Neural cell (in vitro differentiated cells): ENCODE data around the gene ZFPM1.

Experiments used
- RAD21 ChIP-seq: fragments of 450-650 bp; conservative IDR thresholded peaks from 2 replicates; pipeline ENCODE4 v1.6.1; 2014; ENCODE audit warnings: antibody characterized with exemption, mild to moderate bottlenecking, moderate library complexity
- TF ChIP-seq, protein P1 (sequence below): fragments of 450-650 bp; IDR thresholded peaks from 2 replicates; pipeline ENCODE4 v1.5.1; 2014; ENCODE audit warnings: antibody characterized with exemption, mild to moderate bottlenecking, moderate library complexity; ENCODE audit not compliant: poor library complexity, severe bottlenecking

DNA sequence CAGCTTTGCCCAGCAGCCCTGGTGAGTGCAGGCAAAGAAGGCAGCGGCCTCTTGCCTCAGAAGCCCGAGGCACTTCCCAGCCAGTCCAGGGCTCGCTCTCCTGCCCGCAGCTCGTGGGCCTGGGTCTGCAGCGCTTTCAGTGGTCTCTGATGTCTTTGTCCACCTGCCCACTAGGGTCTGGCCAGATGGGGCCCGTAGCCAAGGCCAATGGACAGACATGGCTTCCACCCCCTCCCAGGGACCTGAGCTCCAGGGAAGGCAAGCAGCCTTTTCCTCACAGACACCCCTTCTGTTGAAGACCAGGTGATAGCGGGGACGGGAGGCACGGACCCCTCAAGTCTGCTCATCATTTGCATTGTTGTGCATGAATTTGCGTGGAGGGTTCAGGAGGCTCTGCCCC lies 83.4 kb downstream of the ZFPM1 start:
- TF ChIP-seq RAD21: no peak
- TF ChIP-seq, protein P1, sequence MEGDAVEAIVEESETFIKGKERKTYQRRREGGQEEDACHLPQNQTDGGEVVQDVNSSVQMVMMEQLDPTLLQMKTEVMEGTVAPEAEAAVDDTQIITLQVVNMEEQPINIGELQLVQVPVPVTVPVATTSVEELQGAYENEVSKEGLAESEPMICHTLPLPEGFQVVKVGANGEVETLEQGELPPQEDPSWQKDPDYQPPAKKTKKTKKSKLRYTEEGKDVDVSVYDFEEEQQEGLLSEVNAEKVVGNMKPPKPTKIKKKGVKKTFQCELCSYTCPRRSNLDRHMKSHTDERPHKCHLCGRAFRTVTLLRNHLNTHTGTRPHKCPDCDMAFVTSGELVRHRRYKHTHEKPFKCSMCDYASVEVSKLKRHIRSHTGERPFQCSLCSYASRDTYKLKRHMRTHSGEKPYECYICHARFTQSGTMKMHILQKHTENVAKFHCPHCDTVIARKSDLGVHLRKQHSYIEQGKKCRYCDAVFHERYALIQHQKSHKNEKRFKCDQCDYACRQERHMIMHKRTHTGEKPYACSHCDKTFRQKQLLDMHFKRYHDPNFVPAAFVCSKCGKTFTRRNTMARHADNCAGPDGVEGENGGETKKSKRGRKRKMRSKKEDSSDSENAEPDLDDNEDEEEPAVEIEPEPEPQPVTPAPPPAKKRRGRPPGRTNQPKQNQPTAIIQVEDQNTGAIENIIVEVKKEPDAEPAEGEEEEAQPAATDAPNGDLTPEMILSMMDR: no peak
